Measurements from ENCODE around the gene LONP2.
"Not testable (repeated sequence)": the region's sequence is repeated elsewhere in the genome, so short reads cannot be mapped to it uniquely, and the experiment has no call there.

The LONP2 gene

DNA sequence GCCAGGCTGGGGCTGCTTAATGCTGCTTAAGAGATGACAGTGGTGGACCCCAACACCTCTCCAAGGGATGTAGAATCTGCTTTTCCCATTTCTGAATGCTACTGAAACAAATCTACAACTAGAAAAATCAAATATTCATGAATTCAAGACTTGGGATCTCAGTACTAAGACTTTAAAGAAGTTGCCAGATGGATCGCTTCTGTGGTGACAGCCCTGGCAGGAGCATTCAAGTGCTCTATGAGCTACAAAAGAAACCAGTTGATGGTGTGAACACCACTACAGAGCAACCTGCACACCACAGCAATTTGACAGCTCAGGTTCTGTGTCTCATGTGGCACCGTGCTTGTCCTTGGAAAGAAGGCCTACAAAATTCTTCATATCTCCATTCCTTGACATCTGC is 98.5 kb downstream of the LONP2 start:
- no peak for DNase-seq

GRCh38 chr16:48347191-48347865 is 103.2 kb downstream of the LONP2 start:
- peak; percentile 30 for DNase-seq

GRCh38 chr16:48347980-48348379 is 103.9 kb downstream of the LONP2 start:
- DNase-seq: peak; percentile 88

DNA sequence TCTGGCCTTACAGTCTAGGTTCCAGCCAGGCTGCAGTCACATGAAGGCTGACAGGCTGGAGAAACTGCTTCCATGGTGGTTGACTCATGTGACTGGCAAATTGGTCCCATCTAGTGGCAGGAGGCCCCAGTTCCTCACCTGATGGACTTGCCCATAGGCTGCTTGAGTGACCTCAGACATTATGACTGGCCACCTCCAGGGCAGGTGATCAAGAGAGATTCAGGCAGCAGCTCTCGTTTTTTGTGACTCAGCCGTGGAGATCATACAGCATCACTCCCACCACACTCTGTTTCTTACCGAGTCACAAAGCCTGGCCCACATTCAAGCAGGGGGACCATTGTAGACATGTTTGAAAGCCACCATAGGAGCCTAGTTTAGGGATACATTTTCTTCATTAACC is 106.6 kb downstream of the LONP2 start:
- no peak for DNase-seq

DNA sequence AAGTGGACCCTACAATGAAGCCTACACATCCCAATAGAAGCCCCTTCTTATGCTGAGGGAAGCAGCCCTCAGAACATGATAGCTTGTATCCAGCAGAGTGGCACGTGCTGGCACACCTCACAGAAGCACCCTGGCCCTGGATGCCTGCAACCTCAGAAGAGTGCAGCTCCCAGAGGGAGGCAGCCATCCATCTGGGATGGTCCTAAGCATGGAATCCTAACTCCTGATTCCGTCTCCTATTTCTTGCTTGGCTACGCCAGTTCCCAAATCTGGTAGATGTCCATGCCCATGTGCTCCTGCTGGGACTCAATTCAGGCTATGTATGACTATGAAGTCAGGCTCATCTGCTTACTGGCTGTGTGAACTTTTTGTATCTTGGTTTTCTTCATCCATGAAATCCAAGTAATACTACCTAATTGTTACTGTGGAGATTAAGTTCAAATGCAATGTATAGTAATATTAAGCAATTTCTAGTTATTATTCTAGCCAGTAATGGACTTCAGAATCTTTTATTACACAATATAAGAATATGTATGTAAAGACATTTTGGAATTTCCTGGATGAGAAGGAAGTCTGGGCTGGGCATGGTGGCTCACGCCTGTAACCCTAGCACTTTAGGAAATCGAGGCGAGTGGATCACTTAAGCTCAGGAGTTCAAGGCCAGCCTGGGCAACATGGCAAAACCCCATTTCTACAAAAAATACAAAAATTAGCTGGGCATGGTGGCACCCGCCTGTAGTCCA is 108.7 kb downstream of the LONP2 start:
- no peak for DNase-seq

GRCh38 chr16:48353565-48354163 is 109.6 kb downstream of the LONP2 start:
- peak; percentile 82 for DNase-seq

DNA sequence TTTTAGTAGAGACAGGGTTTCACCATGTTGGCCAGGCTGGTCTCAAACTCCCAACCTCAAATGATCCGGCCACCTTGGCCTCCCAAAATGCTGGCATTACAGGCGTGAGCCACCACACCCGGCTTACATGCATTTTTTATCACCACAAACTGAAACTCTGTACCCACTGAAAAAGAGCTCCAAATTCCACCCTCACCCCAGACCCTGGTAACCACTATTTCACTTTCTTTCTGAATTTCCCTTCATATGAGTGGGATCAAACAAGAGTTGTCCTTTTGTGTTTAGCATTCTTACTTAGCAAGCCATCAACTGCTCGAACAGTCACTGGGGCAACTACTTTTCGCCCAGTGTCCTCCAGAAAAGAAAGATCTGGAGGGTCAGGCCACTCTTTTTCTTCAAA is 110.3 kb downstream of the LONP2 start:
- not testable (repeated sequence) for DNase-seq

- no peak for DNase-seq
Observed at GRCh38 chr16:48354877-48355855, 111.1 kb downstream of the LONP2 start.

DNA sequence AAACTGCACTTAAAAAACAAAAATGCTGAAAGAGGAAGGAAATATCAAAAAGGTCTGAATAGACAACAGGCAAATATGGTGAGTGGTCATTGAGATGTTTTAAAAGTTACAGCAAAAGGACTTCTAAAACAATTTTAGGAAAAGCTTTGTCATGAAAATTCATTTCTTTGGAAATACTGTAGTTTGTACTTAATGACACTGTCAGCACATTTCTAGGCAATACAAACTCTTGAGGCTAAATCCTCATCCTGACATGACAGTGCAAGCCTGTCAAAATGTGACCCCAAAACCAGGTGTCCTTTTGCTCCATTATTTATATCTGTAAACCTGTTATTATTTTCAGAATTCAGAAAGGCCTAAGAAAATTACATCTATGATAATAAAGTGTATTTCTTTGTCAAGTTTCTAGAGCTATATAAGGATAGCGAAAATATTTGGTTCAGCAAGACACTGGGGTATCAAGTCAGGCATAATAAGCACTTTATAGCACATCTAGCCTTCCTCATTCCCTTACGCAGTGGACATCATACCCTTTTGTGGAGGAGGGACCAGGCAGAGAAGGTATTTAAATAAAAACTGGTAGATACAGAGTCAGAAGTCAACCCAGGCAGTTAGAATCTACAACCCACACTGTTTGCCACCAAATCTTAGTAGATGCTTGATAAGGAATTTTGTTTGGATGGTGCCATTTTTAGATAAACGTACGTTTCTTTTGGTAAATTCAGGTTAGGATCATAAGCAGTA is 112.7 kb downstream of the LONP2 start:
- DNase-seq: no peak

DNA sequence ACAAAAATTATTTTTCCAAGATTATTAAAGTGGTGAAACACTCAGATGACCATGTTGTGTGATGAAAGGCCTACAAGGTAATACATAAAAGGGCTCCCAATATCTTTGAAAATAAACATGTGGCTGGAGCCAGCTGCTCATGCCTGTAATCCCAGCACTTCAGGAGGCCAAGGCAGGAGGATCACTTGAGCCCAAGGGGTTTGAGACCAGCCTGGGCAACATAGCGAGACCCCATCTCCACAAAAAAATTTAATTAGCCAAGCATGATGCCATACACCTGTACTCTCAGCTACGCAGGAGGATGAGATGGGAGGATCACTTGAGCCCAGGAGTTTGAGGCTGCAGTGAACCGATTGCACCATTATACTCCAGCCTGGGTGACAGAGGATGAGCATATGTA is 114.3 kb downstream of the LONP2 start:
- DNase-seq: no peak

- no peak for DNase-seq
Observed at GRCh38 chr16:48359983-48360382, 115.9 kb downstream of the LONP2 start.

- DNase-seq: no peak
Observed at GRCh38 chr16:48361012-48361411, 116.9 kb downstream of the LONP2 start.

DNA sequence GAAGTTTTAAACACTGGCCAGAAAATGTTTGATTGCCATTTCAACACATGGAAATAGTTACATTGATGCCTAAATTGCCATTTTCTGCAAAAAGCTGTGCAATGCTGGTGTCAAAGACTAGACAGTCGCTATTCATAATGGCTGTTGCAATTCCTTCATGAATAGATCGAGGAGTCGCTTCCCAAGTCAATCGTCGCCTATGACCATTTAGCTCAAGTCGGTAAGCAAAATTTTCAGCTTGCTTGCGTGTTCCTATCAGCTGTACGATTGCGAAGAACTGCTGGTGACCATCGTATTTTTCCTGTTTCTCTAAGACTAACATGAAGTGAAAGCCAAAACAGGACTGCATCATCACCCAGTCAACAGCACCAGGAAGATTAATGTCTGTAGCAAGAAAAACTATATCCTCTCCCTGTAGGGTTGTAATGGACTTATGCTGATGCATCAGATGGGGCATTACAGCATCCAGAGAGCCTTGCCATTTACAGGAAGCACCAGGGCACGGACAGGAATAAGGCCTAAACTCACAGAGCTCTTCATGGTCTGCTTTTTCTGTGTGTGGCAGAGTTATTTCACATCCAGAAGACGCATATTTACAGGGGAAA is 117.5 kb downstream of the LONP2 start:
- DNase-seq: no peak

DNA sequence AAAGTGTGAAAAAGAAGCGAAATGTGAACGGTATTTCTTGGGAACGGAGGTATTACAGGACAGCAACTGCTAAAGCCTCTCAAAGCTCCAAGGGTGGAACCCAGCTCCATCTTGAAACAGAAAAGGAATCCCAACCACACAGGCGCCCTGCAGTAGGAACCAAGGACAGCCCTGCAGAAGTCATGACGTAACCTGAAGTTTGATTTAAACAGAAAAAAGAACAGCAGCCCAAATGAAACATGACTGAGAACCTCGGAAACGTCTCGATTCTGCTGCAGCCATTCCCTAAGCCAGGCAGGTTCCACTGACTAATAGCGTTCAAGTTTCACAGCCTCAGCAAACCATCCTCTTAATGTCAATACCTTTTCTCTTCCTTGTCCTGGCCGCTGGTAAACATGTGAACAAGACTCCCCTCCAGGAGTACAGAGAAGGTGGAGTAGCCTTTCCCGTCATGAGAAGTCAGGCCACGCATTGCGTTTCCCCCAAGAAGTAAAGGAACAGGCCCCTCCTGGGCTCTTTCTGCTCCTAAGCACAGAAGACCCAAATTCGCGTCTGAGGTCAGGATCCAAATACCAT is 121.0 kb downstream of the LONP2 start:
- DNase-seq: no peak

DNA sequence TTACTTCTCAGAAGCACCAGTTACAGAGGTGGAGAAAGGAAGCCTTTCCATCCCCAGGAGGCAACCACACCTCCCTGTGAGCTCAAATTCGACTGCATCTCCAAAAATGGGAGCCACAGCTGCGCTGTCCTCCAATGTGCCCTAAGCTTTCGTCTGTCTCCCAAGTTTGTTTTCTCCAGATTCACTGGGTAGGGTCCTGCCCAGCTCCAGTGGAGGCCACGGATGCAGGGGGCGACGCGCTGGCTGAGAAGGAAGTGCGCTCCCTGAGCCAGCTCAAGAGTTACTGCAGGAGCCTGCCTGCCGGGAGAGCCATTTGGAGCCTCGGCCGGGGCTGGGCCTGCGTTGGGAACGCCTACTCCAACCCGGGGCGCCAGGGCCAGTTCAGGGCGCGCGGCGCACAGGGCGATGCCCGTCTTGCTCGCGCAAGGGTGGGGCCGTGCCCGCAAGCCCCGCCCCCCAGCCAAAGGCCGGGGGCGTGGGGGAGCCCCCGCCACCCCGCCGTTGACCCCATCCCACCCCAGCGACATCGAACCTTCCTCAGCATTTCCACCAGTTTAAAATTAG is 121.6 kb downstream of the LONP2 start:
- peak; percentile 87 for DNase-seq

DNA sequence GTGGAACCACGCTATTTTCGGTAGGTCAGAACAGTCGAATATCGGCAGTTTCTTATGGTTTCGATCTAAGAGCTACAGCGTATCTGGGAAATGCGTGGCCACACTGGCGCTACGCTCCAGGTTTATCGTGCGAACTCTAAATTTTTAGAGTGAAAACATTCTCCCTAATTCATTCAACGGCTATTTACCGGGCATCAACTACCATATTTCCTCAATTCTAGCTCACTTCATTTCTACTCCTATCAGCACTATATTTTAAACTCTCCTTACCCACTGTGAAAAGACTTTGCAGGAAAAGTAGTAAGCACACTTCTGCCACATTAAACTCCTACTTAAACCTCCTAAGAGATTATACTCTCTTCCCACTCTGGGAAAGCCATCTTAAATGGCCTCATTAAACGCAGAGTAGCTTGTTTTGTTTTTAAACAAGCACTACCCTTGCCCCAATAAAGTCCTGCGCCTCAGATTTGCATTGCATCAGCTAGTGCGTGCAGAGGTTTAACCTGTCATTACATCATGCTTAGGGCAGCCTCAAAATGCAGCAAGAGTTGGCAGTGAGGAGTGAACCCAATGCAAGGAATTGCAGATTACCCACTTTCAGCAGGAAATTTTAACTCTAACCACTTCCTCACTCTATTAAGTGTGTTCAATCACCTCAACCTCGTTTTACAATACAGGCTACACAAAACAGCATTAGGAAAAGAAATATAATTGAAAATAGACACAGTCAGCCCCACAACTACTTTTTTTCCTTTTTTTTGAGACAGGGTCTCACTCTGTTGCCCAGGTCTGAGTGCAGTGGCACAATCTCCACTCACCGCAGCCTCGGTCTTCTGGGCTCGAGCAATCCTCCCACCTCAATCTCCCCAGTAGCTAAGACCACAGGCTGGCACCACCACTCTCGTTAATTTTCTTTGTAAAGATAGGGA is 122.3 kb downstream of the LONP2 start:
- peak; percentile 73 for DNase-seq

DNA sequence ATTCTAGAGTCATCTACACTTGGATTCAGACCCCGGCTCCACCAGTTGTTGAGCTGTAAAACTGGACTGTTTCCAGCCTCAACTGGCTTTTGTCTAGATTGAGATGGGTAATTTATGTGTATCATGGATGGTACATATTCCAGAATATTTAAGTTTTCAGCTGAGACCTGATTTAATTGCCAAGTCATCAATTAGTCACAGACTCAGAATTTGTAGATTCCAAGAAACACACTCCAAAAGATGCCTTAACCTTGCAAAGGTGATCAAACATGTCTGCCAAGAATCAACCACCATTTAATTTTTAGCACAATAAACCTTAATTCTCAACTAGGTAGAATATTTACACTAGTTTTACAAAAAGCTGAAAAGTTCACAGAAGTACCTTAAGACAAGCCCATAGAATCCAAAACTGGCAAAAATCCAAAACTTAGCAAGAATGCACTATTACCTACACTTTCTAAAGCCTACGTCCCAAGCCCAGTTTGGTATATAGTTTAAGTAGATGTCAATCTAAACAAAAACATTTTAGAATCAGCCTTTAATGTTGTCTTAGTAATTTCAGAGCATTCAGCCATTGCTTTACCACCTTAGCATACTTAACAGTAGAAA is 123.4 kb downstream of the LONP2 start:
- DNase-seq: no peak

- DNase-seq: no peak
Observed at GRCh38 chr16:48369765-48370164, 125.7 kb downstream of the LONP2 start.

- no peak for DNase-seq
Observed at GRCh38 chr16:48370229-48370628, 126.1 kb downstream of the LONP2 start.

Measured in eye (tissue), 1 donor.